HepG2 (cell line): Measurements from ENCODE around the gene BID. TPM values are rescaled to one million over a fixed set of nuclear protein-coding genes. Genes with fewer than 3 reads are reported as not detected.

Experiments used
- HNF1B ChIP-seq: sonication (generic); formaldehyde crosslinking; IDR thresholded peaks from 2 replicates; pipeline ENCODE4 v1.5.1; 2020; ENCODE audit warnings: mild to moderate bottlenecking, moderate library complexity, missing genetic modification reagents
- JUN ChIP-seq: sonication (generic); formaldehyde crosslinking; IDR thresholded peaks from 2 replicates; pipeline ENCODE4 v1.4.0; 2020; ENCODE audit warnings: mild to moderate bottlenecking, missing genetic modification reagents
- JUNB ChIP-seq: sonication (generic); formaldehyde crosslinking; IDR thresholded peaks from 2 replicates; pipeline ENCODE4 v1.8.0; 2022; ENCODE audit warnings: missing genetic modification reagents, mild to moderate bottlenecking, borderline replicate concordance
- KAT7 ChIP-seq: IDR thresholded peaks from 2 replicates; pipeline ENCODE4 v1.6.1; 2018; ENCODE audit warnings: borderline replicate concordance, missing compliant biosample characterization
- NRL ChIP-seq: sonication (generic); formaldehyde crosslinking; IDR thresholded peaks from 2 replicates; pipeline ENCODE4 v1.5.0; 2020; ENCODE audit warnings: missing genetic modification reagents, mild to moderate bottlenecking, moderate library complexity, borderline replicate concordance
- RAD51 ChIP-seq: fragments of 450-650 bp; IDR thresholded peaks from 2 replicates; pipeline ENCODE4 v1.6.1; 2016; ENCODE audit warnings: borderline replicate concordance
- SAFB2 ChIP-seq: sonication (generic); formaldehyde crosslinking; IDR thresholded peaks from 2 replicates; pipeline ENCODE4 v1.5.1; 2020; ENCODE audit warnings: missing genetic modification reagents, low read depth, mild to moderate bottlenecking, borderline replicate concordance
- SMARCC2 ChIP-seq: fragments of 450-650 bp; IDR thresholded peaks from 2 replicates; pipeline ENCODE4 v1.6.1; 2017; ENCODE audit warnings: antibody characterized with exemption, mild to moderate bottlenecking
- SP1 ChIP-seq, 2 experiments: fragments of 450-650 bp in 1 of 2; sonication (generic) in 1 of 2; formaldehyde crosslinking in 1 of 2; IDR thresholded peaks; 2 replicates each; pipeline versions ENCODE4 v1.4.0 to v1.6.1; 2016 to 2020; ENCODE audit warnings: missing genetic modification reagents in 1 of 2
- SRSF1 ChIP-seq: fragments of 200-400 bp; formaldehyde crosslinking; optimal IDR thresholded peaks from 2 replicates; pipeline ENCODE3; 2017; ENCODE audit warnings: mild to moderate bottlenecking, low read depth, low read length, moderate library complexity
- ZBTB44 ChIP-seq: sonication (generic); formaldehyde crosslinking; IDR thresholded peaks from 2 replicates; pipeline ENCODE4 v1.4.0; 2020; ENCODE audit warnings: missing genetic modification reagents
- ZFP1 ChIP-seq: IDR thresholded peaks from 2 replicates; pipeline ENCODE4 v1.6.1; 2016
- polyA plus RNA-seq, 8 experiments: library from polyadenylated mRNA; depleted of rRNA in 3 of 8; stranded (reverse) in 7 of 8; unstranded in 1 of 8; fragments of >200 nt; fragmentation: Illumina TruSeq in 4 of 8; extraction: Trizol in 4 of 8; gene quantifications; 2 replicates each; pipeline versions ENCODE4 v1.2.1 to v1.2.3, GENCODE V29; 2011 to 2016; ENCODE audit warnings: low read depth in 4 of 8, missing spikeins in 1 of 8, mixed read lengths in 1 of 8; ENCODE audit not compliant: insufficient read depth in 1 of 8
- total RNA-seq, 5 experiments: library from RNA; depleted of rRNA; stranded (reverse); fragments of >200 nt; fragmentation: Illumina TruSeq; extraction: Trizol; gene quantifications; 2 replicates each; pipeline ENCODE4 v1.2.3, GENCODE V29; 2016; ENCODE audit warnings: low read depth in 1 of 5
- TF ChIP-seq, protein P1 (sequence below), 2 experiments: sonication (generic) in 1 of 2; formaldehyde crosslinking in 1 of 2; IDR thresholded peaks; 2 replicates each; pipeline versions ENCODE4 v1.4.0 to v1.6.1; 2018 to 2020; ENCODE audit warnings: missing genetic modification reagents in 2 of 2, borderline replicate concordance in 1 of 2, low read depth in 1 of 2, mild to moderate bottlenecking in 1 of 2, missing biosample characterization in 1 of 2
- TF ChIP-seq, protein P2 (sequence below): sonication (generic); formaldehyde crosslinking; IDR thresholded peaks from 2 replicates; pipeline ENCODE4 v1.9.0; 2022; ENCODE audit warnings: low read depth, missing genetic modification reagents
- TF ChIP-seq, protein P3 (sequence below): IDR thresholded peaks from 2 replicates; pipeline ENCODE4 v1.6.1; 2016; ENCODE audit warnings: low read depth, control low read depth
- TF ChIP-seq, protein P4 (sequence below): sonication (generic); formaldehyde crosslinking; IDR thresholded peaks from 2 replicates; pipeline ENCODE4 v1.5.1; 2020; ENCODE audit warnings: mild to moderate bottlenecking, missing genetic modification reagents

Gene BID
- total and polyA plus RNA-seq, 2 of the 13 experiments (the other 11 are each of a cell fraction or from before 2014, with no cell fraction given) = 35.3 to 51.7 TPM

DNA sequence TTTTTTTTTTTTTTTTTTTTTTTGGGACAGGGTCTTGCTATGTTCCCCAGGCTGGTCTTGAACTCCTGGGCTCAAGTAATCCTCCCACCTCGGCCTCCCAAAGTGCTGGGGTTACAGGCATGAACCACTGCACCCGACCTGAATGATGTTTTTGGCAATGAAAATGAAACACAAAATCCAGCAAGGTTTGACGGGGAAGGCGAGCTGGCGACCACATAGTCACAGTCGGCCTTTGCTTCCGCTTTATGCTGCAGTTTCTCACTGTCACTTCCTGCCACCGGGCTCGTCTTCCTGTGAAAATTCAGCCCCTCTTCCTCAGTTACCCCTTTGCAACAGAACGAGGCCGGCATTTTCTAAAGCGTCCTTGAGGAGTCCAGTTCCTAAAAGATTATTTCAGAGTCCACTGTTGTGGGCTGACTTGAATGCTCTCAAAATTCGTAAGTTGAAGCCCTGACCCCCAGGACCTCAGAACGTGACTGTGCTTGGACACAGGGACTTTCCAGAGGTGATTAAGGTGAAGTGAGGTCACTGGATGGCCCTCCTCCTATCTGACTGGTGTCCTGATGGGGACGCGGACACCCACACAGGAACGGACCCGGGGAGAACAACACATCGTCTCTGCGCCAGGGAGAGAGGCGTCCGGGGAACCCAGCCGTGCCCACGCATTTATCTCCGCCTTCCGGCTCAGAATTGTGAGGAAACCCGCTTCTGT lies 2.9 kb upstream of the BID start (continued):
- peak; percentile 49; the same call in 1 of the 2 replicates for TF ChIP-seq NRL (CRISPR knock-in tag)
- TF ChIP-seq RAD51 = no peak
- no peak for TF ChIP-seq ZFP1
- no peak for TF ChIP-seq SAFB2
- TF ChIP-seq JUN = no peak
- TF ChIP-seq KAT7 (CRISPR knock-in tag) = no peak
- TF ChIP-seq, protein P1, sequence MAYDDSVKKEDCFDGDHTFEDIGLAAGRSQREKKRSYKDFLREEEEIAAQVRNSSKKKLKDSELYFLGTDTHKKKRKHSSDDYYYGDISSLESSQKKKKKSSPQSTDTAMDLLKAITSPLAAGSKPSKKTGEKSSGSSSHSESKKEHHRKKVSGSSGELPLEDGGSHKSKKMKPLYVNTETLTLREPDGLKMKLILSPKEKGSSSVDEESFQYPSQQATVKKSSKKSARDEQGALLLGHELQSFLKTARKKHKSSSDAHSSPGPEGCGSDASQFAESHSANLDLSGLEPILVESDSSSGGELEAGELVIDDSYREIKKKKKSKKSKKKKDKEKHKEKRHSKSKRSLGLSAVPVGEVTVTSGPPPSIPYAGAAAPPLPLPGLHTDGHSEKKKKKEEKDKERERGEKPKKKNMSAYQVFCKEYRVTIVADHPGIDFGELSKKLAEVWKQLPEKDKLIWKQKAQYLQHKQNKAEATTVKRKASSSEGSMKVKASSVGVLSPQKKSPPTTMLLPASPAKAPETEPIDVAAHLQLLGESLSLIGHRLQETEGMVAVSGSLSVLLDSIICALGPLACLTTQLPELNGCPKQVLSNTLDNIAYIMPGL (CRISPR knock-in tag; IDR thresholded peaks at IDR 0.05; ENCODE audit: borderline replicate concordance in 1 of 2, low read depth in 1 of 2) = peak; percentile 47 to 70; a peak in 3 of 4 replicates
- TF ChIP-seq SP1 (IDR thresholded peaks at IDR 0.05) = no peak
- no peak for TF ChIP-seq SP1 (CRISPR knock-in tag; IDR thresholded peaks at IDR 0.05)
- no peak for TF ChIP-seq ZBTB44 (CRISPR knock-in tag)
- TF ChIP-seq SMARCC2 = no peak
- TF ChIP-seq, protein P2, sequence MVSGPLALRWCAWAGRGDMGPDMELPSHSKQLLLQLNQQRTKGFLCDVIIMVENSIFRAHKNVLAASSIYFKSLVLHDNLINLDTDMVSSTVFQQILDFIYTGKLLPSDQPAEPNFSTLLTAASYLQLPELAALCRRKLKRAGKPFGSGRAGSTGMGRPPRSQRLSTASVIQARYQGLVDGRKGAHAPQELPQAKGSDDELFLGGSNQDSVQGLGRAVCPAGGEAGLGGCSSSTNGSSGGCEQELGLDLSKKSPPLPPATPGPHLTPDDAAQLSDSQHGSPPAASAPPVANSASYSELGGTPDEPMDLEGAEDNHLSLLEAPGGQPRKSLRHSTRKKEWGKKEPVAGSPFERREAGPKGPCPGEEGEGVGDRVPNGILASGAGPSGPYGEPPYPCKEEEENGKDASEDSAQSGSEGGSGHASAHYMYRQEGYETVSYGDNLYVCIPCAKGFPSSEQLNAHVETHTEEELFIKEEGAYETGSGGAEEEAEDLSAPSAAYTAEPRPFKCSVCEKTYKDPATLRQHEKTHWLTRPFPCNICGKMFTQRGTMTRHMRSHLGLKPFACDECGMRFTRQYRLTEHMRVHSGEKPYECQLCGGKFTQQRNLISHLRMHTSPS (CRISPR knock-in tag) = no peak
- TF ChIP-seq HNF1B (CRISPR knock-in tag) = peak; percentile 27; the same call in 1 of the 2 replicates
- no peak for TF ChIP-seq JUNB (CRISPR knock-in tag)
- TF ChIP-seq, protein P3, sequence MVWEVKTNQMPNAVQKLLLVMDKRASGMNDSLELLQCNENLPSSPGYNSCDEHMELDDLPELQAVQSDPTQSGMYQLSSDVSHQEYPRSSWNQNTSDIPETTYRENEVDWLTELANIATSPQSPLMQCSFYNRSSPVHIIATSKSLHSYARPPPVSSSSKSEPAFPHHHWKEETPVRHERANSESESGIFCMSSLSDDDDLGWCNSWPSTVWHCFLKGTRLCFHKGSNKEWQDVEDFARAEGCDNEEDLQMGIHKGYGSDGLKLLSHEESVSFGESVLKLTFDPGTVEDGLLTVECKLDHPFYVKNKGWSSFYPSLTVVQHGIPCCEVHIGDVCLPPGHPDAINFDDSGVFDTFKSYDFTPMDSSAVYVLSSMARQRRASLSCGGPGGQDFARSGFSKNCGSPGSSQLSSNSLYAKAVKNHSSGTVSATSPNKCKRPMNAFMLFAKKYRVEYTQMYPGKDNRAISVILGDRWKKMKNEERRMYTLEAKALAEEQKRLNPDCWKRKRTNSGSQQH (CRISPR knock-in tag) = no peak
- TF ChIP-seq SRSF1 = no peak
- TF ChIP-seq, protein P4, sequence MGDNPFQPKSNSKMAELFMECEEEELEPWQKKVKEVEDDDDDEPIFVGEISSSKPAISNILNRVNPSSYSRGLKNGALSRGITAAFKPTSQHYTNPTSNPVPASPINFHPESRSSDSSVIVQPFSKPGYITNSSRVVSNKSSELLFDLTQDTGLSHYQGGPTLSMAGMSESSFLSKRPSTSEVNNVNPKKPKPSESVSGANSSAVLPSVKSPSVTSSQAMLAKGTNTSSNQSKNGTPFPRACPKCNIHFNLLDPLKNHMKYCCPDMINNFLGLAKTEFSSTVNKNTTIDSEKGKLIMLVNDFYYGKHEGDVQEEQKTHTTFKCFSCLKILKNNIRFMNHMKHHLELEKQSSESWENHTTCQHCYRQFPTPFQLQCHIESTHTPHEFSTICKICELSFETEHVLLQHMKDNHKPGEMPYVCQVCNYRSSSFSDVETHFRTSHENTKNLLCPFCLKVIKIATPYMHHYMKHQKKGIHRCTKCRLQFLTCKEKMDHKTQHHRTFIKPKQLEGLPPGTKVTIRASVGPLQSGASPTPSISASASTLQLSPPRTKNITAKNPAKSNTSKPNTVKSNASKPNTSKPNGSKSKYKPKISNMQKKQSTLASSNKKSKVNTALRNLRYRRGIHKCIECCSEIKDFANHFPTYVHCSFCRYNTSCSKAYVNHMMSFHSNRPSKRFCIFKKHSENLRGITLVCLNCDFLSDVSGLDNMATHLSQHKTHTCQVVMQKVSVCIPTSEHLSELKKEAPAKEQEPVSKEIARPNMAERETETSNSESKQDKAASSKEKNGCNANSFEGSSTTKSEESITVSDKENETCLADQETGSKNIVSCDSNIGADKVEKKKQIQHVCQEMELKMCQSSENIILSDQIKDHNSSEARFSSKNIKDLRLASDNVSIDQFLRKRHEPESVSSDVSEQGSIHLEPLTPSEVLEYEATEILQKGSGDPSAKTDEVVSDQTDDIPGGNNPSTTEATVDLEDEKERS = no peak
